Measurements from ENCODE around the gene CACNB3. TPM values are rescaled to one million over a fixed set of nuclear protein-coding genes. Genes with fewer than 3 reads are reported as not detected.

The CACNB3 gene
- total and polyA plus RNA-seq, 2 of the 13 experiments (the other 11 are each of a cell fraction or from before 2014, with no cell fraction given), result 0.29 to 0.54 TPM

DNA sequence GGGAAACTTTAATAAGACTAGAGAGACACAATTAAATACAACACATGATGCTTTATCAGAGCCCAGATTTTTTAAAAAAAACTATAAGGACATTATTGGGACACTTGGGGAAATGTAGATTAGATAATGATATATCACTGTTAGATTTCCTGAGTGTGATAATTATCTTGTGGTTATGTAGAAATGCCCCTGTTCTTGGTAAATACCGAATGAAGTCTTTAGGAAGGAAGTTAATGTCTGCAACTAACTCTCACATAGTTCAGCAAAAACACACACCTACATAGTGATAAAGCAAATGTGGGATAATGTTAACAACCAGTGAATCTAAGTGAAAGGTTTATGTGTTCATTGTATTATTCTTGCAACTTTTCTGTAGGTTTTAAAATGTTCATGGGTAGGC, 14.6 kb upstream of the CACNB3 start (continued):
- TF ChIP-seq ZMAT5 (CRISPR knock-in tag; IDR thresholded peaks at IDR 0.05; ENCODE audit: borderline replicate concordance, low read depth) (no peak), CBX2 (IDR thresholded peaks at IDR 0.05; ENCODE audit: low read depth, low read length) (no peak), CBX2 (CRISPR knock-in tag; IDR thresholded peaks at IDR 0.05; ENCODE audit: low read depth) (no peak), POLR2AphosphoS5 (IDR thresholded peaks at IDR 0.05; ENCODE audit: low read depth, low read length) (no peak)
- TF ChIP-seq, protein P1, sequence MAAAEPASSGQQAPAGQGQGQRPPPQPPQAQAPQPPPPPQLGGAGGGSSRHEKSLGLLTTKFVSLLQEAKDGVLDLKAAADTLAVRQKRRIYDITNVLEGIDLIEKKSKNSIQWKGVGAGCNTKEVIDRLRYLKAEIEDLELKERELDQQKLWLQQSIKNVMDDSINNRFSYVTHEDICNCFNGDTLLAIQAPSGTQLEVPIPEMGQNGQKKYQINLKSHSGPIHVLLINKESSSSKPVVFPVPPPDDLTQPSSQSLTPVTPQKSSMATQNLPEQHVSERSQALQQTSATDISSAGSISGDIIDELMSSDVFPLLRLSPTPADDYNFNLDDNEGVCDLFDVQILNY (CRISPR knock-in tag; conservative IDR thresholded peaks at IDR 0.05), result no peak

DNA sequence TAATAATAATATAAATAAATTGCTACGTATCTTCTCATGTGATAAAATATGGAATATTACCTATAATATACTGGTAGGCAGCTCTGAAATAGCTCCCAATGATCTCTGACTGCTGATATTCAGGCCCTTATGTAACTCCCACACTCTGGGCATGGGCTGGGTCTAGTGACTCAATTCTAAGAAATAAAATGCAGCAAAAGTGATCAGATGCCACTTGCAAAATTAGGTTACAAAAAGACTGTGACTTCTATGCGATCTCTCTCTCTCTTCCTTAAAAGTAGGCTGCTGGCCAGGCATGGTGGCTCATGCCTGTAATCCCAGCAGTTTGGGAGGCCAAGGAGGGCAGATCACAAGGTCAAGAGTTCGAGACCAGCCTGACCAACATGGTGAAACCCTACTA, 10.3 kb upstream of the CACNB3 start:
- BruUV-seq (replicated peaks), result no TSS peak
- H3K27ac ChIP-seq (ENCODE audit: extremely low read length, insufficient read depth, low read length), result no peak overlapping the region
- no peak overlapping the region for H3K4me3 ChIP-seq (replicated peaks in 1 of 3; ENCODE audit: insufficient read depth in 1 of 3, low read depth in 2 of 3, low read length in 3 of 3)
- no peak overlapping the region for H3K4me2 ChIP-seq (ENCODE audit: low read depth, low read length)
- H3K79me2 ChIP-seq (ENCODE audit: insufficient read depth, low read length), result no peaks in the 10 kb centered on the region
- no peak for ATAC-seq
- CTCF ChIA-PET (ENCODE audit: low intra/inter-chr PET ratio, low total read pairs), result no interaction called here
- no peaks in the 10 kb centered on the region for H3K36me3 ChIP-seq (replicated peaks in 1 of 2; ENCODE audit: control insufficient read depth in 1 of 2, insufficient read depth in 2 of 2, low read length in 2 of 2)
- H3K4me1 ChIP-seq (ENCODE audit: insufficient read depth, low read length), result peaks cover 51% of the 10 kb centered on the region
- peaks cover 0 to 13% of the 10 kb centered on the region in 2 experiments; a peak in 1 of 5 replicates for H3K27me3 ChIP-seq (ENCODE audit: control insufficient read depth in 1 of 2, insufficient read depth in 2 of 2, low read length in 2 of 2)
- intact Hi-C loops (cut with micrococcal nuclease; ENCODE audit: unreplicated experiment), result no loop called here
- DNase-seq (ENCODE audit: low spot score), result no peak
- in situ Hi-C loops (cut with HindIII; ENCODE audit: extremely low pct_ligation_motif_present, low pct_unique_long_range_greater_than_20kb), result no loop called here
- H3K9me3 ChIP-seq (ENCODE audit: low read length), result no peaks in the 10 kb centered on the region
- POLR2A ChIA-PET, result no interaction called here
- no peak for FAIRE-seq
- H4K20me1 ChIP-seq (ENCODE audit: insufficient read depth, low read length), result no peaks in the 10 kb centered on the region
- no peak overlapping the region for H3K9ac ChIP-seq (ENCODE audit: insufficient read depth, low read depth, low read length)
- no peak overlapping the region for H2AFZ ChIP-seq (ENCODE audit: low read length)
- 65% methylated on average over 3 of the region's 3 CpGs for WGBS (ENCODE audit: low lambda C conversion rate)
- TF ChIP-seq MLXIP (CRISPR knock-in tag; IDR thresholded peaks at IDR 0.05; ENCODE audit: borderline replicate concordance), result no peak
- TF ChIP-seq, protein P2, sequence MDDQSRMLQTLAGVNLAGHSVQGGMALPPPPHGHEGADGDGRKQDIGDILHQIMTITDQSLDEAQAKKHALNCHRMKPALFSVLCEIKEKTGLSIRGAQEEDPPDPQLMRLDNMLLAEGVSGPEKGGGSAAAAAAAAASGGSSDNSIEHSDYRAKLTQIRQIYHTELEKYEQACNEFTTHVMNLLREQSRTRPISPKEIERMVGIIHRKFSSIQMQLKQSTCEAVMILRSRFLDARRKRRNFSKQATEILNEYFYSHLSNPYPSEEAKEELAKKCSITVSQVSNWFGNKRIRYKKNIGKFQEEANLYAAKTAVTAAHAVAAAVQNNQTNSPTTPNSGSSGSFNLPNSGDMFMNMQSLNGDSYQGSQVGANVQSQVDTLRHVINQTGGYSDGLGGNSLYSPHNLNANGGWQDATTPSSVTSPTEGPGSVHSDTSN (CRISPR knock-in tag; IDR thresholded peaks at IDR 0.05; ENCODE audit: borderline replicate concordance), result no peak
- no peak for TF ChIP-seq BHLHE40 (IDR thresholded peaks at IDR 0.05; ENCODE audit: low read length)
- TF ChIP-seq TCF7L2 (IDR thresholded peaks at IDR 0.05; ENCODE audit: low read depth, low read length), result no peak
- TF ChIP-seq AHDC1 (CRISPR knock-in tag; IDR thresholded peaks at IDR 0.05; ENCODE audit: borderline replicate concordance), result no peak
- TF ChIP-seq RORA (CRISPR knock-in tag; IDR thresholded peaks at IDR 0.05), result no peak
- TF ChIP-seq BCL6 (CRISPR knock-in tag; IDR thresholded peaks at IDR 0.05), result no peak
- TF ChIP-seq KLF16 (CRISPR knock-in tag; IDR thresholded peaks at IDR 0.05), result no peak
